ENCODE results near the gene CARS2.

Gene CARS2

GRCh38 chr13:110625771-110626321 is 80.1 kb downstream of the CARS2 start:
- TF ChIP-seq TSHZ2 (CRISPR knock-in tag; IDR thresholded peaks at IDR 0.05): no peak
- no peak for TF ChIP-seq CSDC2 (CRISPR knock-in tag; IDR thresholded peaks at IDR 0.05)
- TF ChIP-seq PPARA (CRISPR knock-in tag; IDR thresholded peaks at IDR 0.05; ENCODE audit: borderline replicate concordance): no peak
- TF ChIP-seq ZC3H10 (CRISPR knock-in tag; IDR thresholded peaks at IDR 0.05): no peak
- TF ChIP-seq PATZ1 (CRISPR knock-in tag; IDR thresholded peaks at IDR 0.05; ENCODE audit: borderline replicate concordance): no peak
- no peak for TF ChIP-seq GLIS3 (CRISPR knock-in tag; IDR thresholded peaks at IDR 0.05)
- TF ChIP-seq SNAI2 (CRISPR knock-in tag; IDR thresholded peaks at IDR 0.05): no peak
- TF ChIP-seq BACH2 (CRISPR knock-in tag; IDR thresholded peaks at IDR 0.05; ENCODE audit: borderline replicate concordance): no peak
- no peak for TF ChIP-seq ZNF8 (CRISPR knock-in tag; IDR thresholded peaks at IDR 0.05)
- TF ChIP-seq OSR1 (CRISPR knock-in tag; IDR thresholded peaks at IDR 0.05): no peak
- TF ChIP-seq ZFP3 (CRISPR knock-in tag; IDR thresholded peaks at IDR 0.05): no peak
- no peak for TF ChIP-seq CREB5 (CRISPR knock-in tag; IDR thresholded peaks at IDR 0.05; ENCODE audit: low read depth)
- TF ChIP-seq ZNF565 (CRISPR knock-in tag; conservative IDR thresholded peaks at IDR 0.05; ENCODE audit: low read depth): no peak
- no peak for TF ChIP-seq TOX (CRISPR knock-in tag; IDR thresholded peaks at IDR 0.05; ENCODE audit: borderline replicate concordance)
- no peak for TF ChIP-seq CSRNP3 (CRISPR knock-in tag; IDR thresholded peaks at IDR 0.05)
- no peak for TF ChIP-seq ZNF70 (CRISPR knock-in tag; IDR thresholded peaks at IDR 0.05)
- ATAC-seq: no peak

- no peak for ATAC-seq
- TF ChIP-seq PATZ1 (CRISPR knock-in tag; IDR thresholded peaks at IDR 0.05; ENCODE audit: borderline replicate concordance) (no peak), SNAI2 (CRISPR knock-in tag; IDR thresholded peaks at IDR 0.05) (no peak), RARB (CRISPR knock-in tag; IDR thresholded peaks at IDR 0.05) (no peak), ZFP30 (CRISPR knock-in tag; IDR thresholded peaks at IDR 0.05) (no peak), BACH2 (CRISPR knock-in tag; IDR thresholded peaks at IDR 0.05; ENCODE audit: borderline replicate concordance) (no peak), ZNF70 (CRISPR knock-in tag; IDR thresholded peaks at IDR 0.05) (no peak), ISL1 (CRISPR knock-in tag; IDR thresholded peaks at IDR 0.05) (no peak), ZNF8 (CRISPR knock-in tag; IDR thresholded peaks at IDR 0.05) (no peak), ZC3H10 (CRISPR knock-in tag; IDR thresholded peaks at IDR 0.05) (no peak), ZFP3 (CRISPR knock-in tag; IDR thresholded peaks at IDR 0.05) (no peak), GLIS3 (CRISPR knock-in tag; IDR thresholded peaks at IDR 0.05) (no peak), TCF4 (CRISPR knock-in tag; IDR thresholded peaks at IDR 0.05; ENCODE audit: borderline replicate concordance) (no peak), CSDC2 (CRISPR knock-in tag; IDR thresholded peaks at IDR 0.05) (no peak), TSHZ2 (CRISPR knock-in tag; IDR thresholded peaks at IDR 0.05) (no peak), ZNF565 (CRISPR knock-in tag; conservative IDR thresholded peaks at IDR 0.05; ENCODE audit: low read depth) (no peak), CSRNP3 (CRISPR knock-in tag; IDR thresholded peaks at IDR 0.05) (no peak), TOX (CRISPR knock-in tag; IDR thresholded peaks at IDR 0.05; ENCODE audit: borderline replicate concordance) (no peak)
Measured at GRCh38 chr13:110624766-110625756, 80.9 kb downstream of the CARS2 start.
